Measurements from ENCODE around the gene NSMCE1.

The NSMCE1 gene

DNA sequence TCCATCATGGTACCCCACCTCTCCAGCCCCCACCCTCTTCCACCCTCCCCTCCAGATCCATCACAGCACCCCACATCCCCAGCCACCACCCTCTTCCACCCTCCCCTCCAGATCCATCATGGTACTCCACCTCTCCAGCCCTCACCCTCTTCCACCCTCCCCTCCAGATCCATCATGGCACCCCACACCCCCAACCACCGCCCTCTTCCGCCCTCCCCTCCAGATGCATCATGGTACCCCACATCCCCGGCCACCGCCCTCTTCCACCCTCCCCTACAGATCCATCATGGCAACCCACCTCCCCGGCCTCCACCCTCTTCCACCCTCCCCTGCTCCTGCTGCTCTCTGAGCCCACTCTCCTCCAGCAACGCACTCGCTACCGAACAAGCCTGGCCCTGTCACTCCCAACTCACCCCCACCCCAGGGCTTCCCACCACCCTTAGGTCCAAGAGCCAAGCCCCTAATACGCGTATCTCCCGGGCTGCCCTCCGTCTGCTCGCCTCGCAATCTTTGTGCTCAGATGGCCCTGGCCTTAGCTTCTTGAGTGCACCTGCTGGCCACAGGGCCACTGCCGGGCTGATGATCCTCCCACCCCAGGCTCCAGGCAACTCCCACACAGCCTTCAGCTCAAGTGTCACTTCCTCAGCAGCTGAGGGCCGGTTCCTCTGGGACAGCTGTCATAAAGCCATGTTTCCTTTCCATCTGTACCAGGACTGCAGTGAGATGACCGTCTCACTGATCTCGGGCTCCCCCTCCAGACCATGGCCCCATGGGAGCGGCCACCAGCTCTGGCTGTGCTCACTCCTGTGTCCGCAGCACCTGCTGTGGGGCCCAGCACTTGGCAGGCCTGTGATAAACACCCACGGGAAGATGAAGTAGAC lies 39.7 kb downstream of the NSMCE1 start:
- DNase-seq: no peak

DNA sequence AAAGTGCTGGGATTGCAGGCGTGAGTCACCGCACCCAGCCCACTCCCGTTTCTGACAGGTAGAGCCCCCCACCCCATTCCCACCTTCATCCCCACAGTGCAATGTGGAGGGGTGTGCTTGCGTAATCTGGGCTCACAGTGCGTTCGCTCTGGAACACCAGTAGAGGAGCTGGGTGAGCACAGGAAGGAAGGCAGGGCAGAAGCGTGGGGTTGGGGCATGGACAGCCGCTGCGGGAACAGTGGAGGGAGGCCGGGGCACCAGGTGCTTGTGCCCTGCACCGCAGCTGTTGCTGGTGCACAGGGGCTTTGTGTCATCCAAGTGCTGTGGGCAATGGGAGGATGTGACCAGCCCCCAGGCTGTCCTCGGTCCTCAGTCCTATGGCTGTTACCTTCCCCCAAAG lies 40.5 kb downstream of the NSMCE1 start:
- DNase-seq: no peak

DNA sequence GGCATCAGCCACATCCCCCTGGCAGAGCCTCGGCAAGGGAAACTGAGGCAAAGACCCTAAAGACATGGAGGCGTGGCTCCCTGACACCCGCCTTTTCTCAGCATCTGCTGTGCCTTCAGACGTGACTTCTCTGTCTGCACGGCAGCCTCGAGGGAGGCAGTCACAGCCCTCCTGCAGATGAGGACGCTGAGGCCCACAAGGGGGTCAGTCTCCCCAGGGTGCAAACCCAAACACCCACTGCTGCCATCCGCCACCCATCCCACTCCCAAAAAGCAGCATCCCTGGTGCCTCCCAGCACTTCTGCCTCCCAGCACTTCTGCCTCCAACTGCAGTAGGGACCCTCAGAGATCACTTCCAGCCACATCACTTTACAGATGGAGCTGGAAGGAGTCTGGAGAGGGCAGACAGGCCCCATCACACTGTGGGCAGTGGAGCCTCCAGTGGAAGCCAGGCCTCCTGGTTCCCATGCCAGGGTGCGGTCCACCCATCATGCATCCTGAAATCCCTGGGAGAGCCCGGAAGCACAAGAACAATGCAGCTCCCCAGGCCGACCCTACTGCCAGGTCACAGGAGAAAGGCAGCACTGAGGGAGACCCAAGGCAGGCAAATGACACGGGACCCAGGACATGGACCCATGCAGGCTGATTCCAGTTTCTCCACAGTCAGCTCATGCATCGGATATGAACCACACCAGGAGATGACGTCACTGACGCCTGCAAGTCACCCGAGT lies 41.4 kb downstream of the NSMCE1 start:
- DNase-seq: no peak

DNA sequence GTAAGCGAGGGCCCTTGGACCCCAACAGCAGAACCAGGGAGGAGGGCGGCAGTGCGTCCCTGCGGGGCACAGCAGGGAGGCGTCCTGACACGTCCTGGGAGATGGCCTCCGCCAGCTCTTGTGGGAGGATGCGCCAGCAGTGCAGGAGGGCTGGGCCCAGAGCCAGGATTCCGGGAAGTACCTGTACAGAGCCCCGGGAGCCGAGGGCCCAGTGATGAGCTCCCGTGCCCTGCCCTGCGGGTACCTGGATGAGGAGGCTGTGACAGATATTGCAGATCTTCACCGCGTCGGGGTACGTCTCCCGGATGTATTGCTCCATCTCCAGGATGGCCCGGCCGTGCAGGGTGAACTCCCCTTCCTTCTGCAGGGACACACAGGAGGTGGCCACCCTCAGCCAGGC lies 42.1 kb downstream of the NSMCE1 start:
- no peak for DNase-seq

DNA sequence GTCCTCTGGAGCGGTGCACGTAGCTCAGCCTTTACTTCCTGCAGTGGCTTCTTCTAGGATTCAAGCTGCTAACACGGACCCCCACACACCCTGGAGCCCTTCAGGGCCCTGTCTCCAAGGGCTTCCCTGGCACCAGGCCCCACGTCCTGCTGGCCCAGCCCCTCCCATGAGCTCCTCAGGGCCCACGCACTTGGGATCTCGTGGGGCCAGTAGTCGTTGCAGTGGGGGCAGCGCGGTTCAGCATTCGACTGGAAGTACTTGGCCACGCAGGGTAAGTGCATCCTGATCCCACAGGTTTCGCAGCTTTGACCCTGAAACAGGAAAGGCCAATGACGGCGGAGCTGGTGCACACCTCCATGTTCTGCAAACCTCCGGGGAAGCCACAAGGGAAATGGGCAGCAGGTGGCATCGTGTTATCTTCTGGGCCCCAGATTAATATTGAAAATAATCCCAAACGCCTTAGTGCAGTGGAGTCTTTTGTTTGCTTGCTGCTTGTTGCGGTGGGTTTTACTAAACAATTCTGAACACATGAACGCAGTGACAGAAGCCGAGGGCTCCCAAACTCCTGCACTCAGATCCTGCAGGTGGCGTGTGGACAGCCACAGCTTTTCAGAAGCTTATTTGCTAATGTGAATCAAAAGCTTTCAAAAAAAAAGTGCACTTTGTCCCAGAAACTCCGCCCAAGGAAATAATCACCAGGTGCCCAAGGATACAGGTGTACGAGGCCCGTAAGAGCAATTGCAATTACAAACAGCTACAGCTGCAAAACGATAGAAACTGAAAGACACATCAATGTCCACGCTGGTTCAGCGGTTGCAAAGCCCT lies 42.8 kb downstream of the NSMCE1 start:
- DNase-seq: no peak

DNA sequence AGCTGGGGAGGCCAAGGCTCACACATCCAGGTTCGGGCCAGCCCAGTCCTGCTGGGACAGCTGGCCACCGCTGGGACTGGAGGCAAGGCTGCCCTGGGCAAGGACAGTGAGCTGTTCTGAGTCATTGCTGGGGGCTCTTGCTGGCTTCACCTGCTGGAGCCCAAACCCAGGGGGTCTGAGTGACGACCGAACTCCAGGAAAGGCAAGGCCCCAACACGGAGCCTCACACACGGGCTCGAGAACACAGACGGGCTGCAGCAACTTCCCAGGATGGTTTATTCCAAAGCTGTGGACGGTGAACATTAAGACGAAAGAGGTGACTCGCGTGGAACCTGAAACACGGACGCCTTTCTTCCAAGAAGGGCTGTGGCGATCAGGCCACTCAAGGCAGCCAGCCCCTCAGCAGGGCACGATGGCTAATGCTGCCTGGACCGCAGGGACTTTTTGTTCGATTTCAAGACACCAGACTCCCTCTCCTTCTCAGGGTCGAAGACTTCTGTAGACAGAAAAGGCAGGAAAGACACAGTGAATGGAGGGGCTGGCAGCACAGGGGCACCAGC lies 43.8 kb downstream of the NSMCE1 start:
- no peak for DNase-seq

DNA sequence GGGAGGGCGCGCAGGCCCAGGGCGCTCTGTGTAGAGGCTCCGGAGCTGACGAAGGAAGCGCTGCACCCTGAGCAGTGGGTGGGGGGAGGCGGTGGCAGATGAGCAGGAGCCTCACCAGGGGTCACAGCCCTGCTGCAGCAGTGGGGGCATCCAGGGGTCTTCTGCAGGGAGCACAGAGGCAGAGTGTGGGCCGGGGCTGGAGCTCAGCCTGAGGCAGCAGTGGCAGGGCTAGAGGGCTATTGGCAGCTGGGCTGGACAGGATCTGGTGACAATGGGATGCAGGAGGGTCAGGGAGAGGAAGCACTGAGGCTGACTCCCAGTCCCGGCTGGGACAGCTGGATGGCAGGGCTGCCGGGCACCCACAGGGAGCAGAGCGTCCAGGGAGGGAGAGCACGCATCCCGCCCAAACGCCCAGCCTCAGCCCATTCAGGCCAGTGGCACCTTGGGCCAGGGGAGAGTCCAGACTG lies 44.3 kb downstream of the NSMCE1 start:
- no peak for DNase-seq

DNA sequence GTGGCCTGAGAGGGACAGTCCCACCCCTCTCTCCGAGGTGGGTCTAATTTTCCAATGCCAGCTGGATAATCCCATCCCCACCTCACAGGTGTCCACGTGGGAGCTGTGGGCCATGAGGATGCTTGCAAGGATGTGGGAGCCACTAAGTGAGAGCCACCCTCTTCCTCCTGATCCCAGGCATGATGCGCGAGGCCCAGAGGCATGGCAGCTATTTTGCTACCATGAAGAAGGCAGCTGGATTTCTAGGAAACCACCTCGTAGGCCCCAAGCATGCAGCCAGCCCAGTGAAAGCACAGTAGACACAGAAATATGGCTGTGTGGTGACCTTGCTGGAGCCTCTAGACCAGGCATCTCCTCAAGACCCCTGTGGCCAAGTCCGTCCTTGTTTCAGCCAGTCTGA lies 44.9 kb downstream of the NSMCE1 start:
- no peak for DNase-seq

DNA sequence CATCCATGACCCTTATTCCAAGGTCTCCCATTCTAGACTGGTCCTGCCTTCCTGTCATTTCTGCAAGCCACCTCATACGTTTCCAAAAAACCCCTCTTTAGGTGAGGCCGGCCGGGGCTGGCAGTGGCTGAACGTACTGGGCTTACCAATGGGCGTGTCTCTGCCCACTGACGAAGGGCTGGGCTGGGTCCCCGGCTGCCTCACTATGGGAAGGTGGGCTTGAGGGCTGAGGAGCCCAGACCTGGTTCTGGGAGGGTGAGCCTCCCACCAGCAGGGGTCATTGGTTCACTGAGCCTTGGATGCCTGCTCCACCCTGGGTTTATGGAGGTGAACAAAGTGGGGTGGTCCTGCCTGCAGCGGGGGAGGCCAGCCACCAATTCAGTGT lies 45.4 kb downstream of the NSMCE1 start:
- DNase-seq: no peak

DNA sequence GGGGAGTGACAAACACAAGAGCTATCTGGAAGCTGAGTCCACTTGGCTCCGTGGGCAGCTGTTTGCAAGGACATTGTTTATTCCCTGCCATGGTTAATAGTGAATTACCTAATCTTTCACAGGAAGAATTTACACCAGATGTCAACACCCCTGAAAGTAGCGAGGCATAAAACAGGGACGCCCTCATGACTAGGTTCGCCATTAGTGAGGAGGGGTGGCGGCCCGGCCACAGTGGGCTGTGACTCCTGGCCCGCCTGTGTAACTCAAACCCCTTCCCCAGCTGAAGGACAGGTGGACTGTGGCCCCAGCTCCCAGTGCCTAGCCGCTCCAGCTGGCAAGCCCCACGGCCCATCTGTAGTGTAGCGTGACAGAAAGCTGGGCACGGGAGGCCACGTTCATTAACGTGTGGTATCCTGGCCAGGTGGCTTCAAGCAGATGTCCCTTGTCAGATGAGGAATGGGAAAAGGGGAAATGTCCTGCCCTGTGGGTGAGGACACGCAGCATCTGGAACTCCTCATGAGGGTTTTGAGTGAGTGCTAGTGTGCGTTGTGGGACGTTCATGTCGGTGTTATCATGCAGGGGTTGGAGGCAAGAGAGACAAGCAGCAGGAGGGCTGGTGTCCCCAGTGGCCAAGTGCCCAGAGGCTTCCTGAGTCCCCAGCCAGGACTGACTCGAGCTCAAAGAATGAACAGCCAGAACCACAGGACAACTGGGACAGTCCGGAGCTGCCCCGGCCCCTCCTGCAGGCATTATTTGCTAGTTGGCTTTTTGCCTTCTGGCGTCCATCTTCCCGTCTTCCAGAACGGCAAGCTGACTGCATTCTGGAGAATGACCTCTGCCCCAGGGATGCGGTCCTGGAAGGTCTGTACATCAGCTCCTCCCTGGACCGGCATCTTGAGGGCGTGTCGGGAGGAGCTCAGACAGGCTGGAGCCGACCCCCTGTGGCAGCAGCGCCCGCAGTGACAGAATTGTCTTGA lies 46.0 kb downstream of the NSMCE1 start:
- no peak for DNase-seq

DNA sequence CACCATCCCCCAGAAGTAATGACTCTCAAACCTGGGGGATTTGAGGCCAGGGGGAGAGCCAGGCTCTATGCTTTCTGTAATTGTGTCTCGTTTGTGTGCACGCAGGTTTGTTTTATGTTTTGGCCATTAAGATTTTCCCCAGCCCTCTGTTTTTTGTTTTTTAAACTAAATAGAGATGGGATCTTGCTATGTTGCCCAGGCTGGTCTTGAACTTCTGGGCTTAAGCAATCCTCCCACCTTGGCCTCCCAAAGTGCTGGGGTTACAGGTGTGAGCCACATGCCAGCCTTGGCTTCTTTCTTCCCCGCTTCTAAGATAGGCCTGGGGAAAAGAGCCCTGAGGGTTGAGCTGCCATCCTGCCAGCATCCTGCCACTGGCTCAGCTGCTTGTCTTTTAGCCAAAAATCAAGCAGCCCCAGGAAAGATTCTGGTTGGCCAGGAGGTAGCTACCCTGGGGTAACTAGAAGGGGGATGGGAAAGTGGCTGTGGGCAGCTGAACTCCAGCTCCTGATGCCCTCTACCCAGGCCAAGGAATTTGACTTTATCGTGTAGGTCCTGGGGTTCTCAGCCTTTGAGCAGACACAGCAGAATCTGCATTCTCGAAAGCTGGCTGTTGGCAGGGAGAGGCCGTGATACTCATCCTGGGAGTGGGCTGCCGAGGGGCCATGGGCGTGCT lies 46.9 kb downstream of the NSMCE1 start:
- no peak for DNase-seq

DNA sequence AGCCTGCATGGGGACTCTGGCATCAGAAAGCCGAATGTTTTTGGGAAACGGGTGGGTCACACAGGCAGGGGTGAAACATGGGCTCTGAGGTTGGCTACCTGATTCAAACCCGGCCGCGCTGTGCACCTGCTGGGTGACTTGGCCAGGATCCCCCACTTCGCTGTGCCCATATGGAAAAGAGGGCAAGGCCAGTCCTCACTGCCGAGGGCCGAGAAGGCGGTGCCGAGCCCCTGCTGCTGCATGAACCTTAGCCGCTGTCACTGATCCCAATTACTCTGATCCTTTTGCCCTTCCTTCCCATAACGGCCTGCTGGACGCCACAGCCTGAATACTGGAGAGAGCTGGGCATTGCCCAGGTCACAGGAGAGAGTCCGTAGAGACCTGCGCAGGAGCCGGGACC lies 47.6 kb downstream of the NSMCE1 start:
- no peak for DNase-seq

DNA sequence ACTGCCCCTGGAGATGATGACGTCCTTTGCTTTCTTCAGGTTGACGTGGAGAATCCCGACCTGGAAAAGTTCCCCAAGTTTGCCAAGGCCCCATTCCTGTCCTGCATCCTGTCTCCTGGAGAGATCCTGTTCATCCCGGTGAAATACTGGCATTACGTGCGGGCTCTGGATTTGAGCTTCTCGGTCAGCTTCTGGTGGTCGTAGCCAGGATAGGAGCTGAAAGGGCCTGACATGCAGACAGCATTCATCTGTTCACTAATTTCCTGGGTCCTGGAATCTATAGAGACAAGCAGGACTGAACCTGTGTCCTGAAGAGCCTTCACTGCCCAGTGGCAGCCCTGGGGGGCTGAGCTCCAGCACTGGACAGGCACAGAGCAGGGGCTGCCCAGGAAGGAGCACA lies 48.0 kb downstream of the NSMCE1 start:
- DNase-seq: no peak

DNA sequence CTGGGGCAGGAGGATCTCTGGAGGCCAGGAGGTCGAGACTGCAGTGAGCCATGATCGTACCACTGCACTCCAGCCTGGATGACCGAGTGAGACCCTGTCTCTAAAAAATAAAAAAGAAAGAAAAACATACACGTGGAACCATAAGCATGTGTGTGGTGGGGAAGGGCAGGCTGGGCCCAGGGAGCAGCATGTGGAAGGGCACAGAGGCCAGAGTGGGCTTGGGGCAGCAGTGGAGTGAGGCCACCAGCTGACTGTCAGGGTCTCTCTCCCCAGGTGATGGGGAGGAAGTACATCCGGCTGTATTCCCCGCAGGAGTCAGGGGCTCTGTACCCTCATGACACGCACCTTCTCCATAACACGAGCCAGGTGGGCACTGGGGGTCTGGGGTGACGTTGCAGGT lies 48.5 kb downstream of the NSMCE1 start:
- DNase-seq: no peak

DNA sequence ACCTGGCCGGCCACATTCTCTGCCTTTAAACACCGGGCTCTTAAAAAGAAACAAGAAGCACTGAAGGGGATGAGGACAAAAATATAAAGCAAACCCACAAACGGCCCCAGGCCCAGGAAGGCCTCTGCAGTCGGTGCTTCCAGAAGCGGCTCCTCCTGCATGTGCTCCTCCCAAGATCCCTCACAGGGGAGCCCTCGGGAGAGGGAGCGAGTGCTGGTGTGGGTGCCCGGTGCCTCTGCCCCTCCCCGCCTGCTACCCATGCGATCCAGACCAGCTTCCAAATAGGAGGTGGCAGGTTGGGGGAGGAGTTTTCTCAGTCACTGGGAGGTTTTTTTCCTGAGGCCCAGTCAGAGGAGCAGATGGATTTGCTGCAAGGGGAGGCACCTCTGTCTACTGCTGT lies 49.4 kb downstream of the NSMCE1 start:
- no peak for DNase-seq

DNA sequence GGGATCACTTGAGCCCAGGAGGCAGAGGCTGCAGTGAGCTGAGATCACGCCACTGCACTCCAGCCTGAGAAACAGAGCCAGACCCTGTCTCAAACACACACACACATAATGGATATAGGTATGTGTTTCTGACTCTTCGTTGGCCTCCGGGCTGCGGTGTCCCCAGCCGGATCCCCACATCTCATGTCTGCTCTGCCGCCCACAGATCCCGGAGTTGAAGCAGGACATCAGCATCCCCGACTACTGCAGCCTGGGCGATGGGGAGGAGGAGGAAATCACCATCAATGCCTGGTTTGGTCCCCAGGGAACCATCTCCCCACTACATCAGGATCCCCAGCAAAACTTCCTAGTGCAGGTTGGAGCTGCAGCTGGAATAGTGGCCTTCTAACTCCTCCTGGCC lies 49.8 kb downstream of the NSMCE1 start:
- no peak for DNase-seq

DNA sequence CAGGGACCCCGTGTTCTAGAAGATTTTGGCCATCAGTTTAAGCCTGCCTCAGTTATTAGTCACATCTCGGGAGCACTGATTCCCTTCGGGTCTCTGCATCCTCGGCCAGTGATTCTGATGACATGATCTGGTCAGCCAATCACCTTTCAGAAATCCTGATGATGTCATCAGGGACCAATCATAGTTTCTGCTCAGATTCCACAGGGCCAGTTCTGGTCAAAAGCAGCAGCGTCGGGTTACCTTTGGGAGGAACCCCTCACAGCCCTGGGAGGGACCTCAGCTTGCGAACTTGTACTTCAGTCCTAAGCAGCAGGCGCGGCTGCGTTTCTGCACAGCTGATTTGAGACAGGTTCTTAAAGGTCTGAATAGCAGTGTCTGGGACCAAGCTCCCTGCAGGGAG lies 51.3 kb downstream of the NSMCE1 start:
- DNase-seq: no peak

DNA sequence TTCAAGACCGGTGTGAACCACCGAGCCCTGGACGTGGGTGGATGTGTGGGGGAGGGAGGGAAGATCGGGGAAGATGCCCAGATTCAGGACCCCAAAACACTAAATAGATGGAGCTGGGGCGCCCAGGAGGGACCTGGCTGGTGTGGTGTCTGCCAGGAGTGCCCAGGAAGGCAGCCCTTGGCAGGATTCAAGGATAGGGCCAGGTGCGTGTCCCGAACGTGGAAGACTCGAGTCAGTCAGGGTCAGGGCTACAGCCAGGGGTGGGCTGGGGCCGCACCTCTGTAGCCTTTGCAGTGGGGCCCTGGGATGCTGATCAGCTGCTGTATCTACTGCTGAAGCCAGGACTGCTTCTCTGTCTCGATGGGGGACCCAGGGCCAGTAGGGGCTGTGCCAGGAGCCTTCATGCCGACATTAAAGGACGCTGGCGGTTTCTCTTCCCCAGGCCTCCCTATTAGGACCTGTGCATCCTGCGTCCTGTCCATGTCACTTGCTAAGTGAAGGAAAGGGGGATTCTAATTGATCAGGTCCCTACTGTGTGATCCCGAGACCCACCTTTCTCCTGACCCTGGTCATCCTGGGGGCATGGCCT lies 52.2 kb downstream of the NSMCE1 start:
- DNase-seq: no peak

DNA sequence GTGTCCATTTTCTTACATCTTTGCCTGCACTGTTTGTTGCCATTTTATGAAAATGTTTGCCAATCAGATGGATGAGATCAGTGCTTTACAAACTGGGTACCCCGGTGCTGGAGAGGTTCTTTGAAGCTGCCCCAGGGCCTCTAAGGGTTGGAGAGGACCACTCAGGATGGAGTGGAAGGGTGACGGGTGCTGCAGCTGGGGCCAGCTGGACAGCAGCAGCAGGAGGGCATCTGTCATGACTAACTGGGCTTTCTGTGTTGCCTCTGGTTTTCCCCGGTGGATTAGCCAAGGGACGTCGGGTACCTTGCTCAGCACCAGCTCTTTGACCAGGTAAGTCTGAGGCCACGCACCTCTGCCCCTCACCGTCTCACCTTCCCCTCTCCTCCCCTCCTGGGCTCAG lies 52.9 kb downstream of the NSMCE1 start:
- no peak for DNase-seq

DNA sequence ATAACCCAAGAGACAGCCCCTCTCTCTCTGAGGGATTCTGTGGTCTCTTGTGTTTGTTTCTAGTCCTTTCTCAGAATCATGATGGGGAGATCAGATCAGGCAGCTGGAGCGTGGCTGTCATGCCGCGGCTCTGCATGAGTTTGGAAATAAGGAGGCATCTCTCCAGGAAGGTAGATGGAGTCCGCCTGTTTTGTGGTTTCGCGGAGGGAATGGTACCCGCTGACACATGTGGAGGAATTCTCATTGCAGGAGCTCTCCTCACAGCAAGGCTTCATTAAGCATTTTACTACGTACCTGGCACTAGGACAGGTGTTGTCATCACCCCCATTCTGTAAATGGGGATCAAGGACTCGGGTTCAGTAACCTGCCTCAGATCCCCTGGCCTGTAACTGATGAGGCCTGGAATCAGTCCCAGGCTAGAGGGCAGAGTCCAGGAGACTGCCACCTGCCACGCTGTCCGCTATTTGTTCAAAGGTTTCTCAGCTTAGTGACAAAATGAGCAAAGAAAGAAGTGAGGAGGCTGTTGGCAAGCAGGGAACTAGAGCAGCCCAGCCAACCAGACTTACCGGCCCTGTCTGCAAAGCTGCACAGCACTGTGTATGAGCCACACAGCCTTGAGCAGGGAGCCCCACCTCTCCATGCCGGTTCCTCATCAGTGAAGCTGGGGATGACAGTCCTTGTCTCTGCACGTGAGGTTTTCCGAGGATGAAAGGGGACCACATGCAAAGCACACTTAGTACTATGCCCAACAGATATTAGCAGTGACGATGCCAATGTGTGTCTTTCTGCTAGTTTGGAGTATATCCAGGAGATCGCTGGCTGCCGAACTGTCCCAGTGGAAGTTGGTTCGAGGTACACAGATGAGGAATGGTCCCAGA lies 54.2 kb downstream of the NSMCE1 start:
- DNase-seq: no peak
